Measurements from ENCODE around the gene PSTPIP2.

PSTPIP2 gene

DNA sequence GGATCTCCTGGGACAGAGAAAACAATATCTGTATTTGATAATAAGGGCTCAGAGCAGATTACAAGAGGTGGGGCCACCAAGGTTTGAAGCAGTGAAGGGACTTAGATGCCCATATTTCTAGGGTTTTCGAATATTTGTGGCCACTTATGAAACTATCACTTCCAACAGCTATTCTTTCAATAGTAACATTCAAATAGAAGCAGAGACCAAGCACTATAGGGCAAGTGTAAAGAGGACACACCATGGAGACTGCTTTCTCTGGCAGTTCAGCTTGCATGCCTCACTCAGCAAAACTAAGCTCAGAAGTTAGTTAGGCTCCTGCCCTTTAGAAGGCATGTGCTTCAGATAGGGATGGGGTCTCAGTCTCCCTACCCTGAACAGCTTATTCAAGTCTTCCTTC lies 10.3 kb downstream of the PSTPIP2 start:
- Histone ChIP-seq H3K4me1 (ENCODE audit: control insufficient read depth in 1 of 2, insufficient read depth in 2 of 2, low read length in 2 of 2) (peaks cover 10 to 19% of the 10 kb centered on the region in 2 experiments), H3K9me3 (ENCODE audit: insufficient read depth, low read depth, low read length) (no peaks in the 10 kb centered on the region), H3K27me3 (ENCODE audit: insufficient read depth, low read length) (no peaks in the 10 kb centered on the region), H3K4me3 (ENCODE audit: low read depth, low read length) (no peak overlapping the region), H4K91ac (ENCODE audit: low read depth, low read length) (peak overlapping the region; percentile 70), H3K9ac (ENCODE audit: low read length) (no peak overlapping the region), H4K12ac (ENCODE audit: low read depth, low read length) (no peak overlapping the region), H2AFZ (ENCODE audit: insufficient read depth, low read length, poor library complexity) (no peak overlapping the region), H3K18ac (ENCODE audit: low read length) (peak overlapping the region; percentile 87), H3K14ac (ENCODE audit: low read length) (peak overlapping the region; percentile 74), H2BK12ac (ENCODE audit: low read length) (peak overlapping the region; percentile 37), H3K4me2 (ENCODE audit: low read length) (no peak overlapping the region), H2BK120ac (ENCODE audit: insufficient read depth, low read length, poor library complexity) (no peak overlapping the region), H4K8ac (ENCODE audit: low read depth, low read length) (no peak overlapping the region), H3K79me2 (ENCODE audit: control insufficient read depth, insufficient read depth, low read length, poor library complexity) (peaks cover 4% of the 10 kb centered on the region), H3K23ac (ENCODE audit: low read length) (no peak overlapping the region), H3K79me1 (ENCODE audit: low read length) (peaks cover 8% of the 10 kb centered on the region), H3K36me3 (ENCODE audit: control insufficient read depth in 1 of 2, insufficient read depth in 2 of 2, low read length in 2 of 2) (peaks cover 3 to 6% of the 10 kb centered on the region in 2 experiments), H2BK5ac (ENCODE audit: low read depth, low read length, poor library complexity) (no peak overlapping the region), H3K27ac (ENCODE audit: low read depth, low read length) (peak overlapping the region; percentile 61), H3K4ac (ENCODE audit: low read depth, low read length) (peak overlapping the region; percentile 24), H2AK5ac (ENCODE audit: low read length) (no peak overlapping the region)
- no peak for DNase-seq
- no CpG with 5 or more reads among the region's 1 CpG for WGBS (ENCODE audit: extremely low coverage, insufficient coverage, insufficient read length)

DNA sequence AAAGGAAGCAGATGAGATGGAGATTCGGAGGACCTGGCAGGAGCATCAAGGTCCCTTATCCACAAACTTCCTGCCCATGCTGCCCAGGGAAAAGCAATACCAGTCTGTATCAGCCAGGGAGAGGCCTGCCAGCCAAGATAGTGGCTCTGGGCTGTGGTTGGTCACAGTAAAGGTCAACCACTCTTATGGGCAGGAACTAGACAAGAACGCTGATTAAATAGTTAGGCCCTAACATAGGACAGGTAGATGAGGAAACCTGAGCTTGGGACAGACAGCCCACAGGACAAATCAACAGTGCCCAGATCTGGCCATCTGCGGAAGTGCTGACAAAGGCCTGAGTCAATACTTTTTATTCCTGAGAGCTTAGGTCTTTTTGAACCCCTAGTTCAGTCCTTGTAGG lies 10.7 kb downstream of the PSTPIP2 start:
- peaks cover 8 to 19% of the 10 kb centered on the region in 2 experiments for H3K4me1 ChIP-seq (ENCODE audit: control insufficient read depth in 1 of 2, insufficient read depth in 2 of 2, low read length in 2 of 2)
- WGBS (ENCODE audit: extremely low coverage, insufficient coverage, insufficient read length): no CpG with 5 or more reads among the region's 3 CpGs
- no peak overlapping the region for H3K23ac ChIP-seq (ENCODE audit: low read length)
- no peak overlapping the region for H4K12ac ChIP-seq (ENCODE audit: low read depth, low read length)
- no peak overlapping the region for H3K14ac ChIP-seq (ENCODE audit: low read length)
- H3K18ac ChIP-seq (ENCODE audit: low read length): peak overlapping the region; percentile 16
- no peak overlapping the region for H2AK5ac ChIP-seq (ENCODE audit: low read length)
- H3K79me2 ChIP-seq (ENCODE audit: control insufficient read depth, insufficient read depth, low read length, poor library complexity): peaks cover 4% of the 10 kb centered on the region
- H3K9me3 ChIP-seq (ENCODE audit: insufficient read depth, low read depth, low read length): no peaks in the 10 kb centered on the region
- H3K79me1 ChIP-seq (ENCODE audit: low read length): peaks cover 7% of the 10 kb centered on the region
- no peak overlapping the region for H3K4me2 ChIP-seq (ENCODE audit: low read length)
- H3K36me3 ChIP-seq (ENCODE audit: control insufficient read depth in 1 of 2, insufficient read depth in 2 of 2, low read length in 2 of 2): peaks cover 2 to 5% of the 10 kb centered on the region in 2 experiments
- no peak overlapping the region for H3K27ac ChIP-seq (ENCODE audit: low read depth, low read length)
- peak overlapping the region; percentile 24 for H3K4ac ChIP-seq (ENCODE audit: low read depth, low read length)
- H2AFZ ChIP-seq (ENCODE audit: insufficient read depth, low read length, poor library complexity): no peak overlapping the region
- H3K4me3 ChIP-seq (ENCODE audit: low read depth, low read length): no peak overlapping the region
- H4K91ac ChIP-seq (ENCODE audit: low read depth, low read length): peak overlapping the region; percentile 5
- no peak overlapping the region for H2BK5ac ChIP-seq (ENCODE audit: low read depth, low read length, poor library complexity)
- H4K8ac ChIP-seq (ENCODE audit: low read depth, low read length): no peak overlapping the region
- H3K9ac ChIP-seq (ENCODE audit: low read length): no peak overlapping the region
- DNase-seq: no peak
- no peaks in the 10 kb centered on the region for H3K27me3 ChIP-seq (ENCODE audit: insufficient read depth, low read length)
- H2BK12ac ChIP-seq (ENCODE audit: low read length): peak overlapping the region; percentile 55
- H2BK120ac ChIP-seq (ENCODE audit: insufficient read depth, low read length, poor library complexity): no peak overlapping the region

DNA sequence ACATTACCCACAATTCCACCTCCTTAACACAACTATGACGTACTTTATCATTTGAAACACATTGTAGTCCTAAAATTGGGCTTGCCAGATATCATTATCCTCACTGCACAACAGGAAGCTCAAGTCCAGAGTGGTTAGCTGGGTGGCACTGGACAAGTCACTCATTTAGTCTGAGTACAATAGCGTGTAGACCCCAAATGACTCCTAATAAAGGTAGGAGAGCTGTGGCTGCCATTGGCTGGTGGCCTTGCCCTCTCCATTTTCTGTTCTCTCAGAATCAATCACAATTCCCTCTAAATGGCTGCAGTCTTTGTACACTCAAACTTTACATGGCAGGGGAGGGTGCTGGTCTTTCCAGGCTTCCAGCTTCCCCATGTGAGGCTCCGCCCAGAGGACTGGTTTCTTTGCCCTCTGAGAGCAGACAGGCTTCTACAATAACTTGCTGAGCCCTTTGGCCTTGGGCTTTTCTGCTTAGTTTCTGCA lies 11.7 kb downstream of the PSTPIP2 start:
- H3K14ac ChIP-seq (ENCODE audit: low read length): no peak overlapping the region
- H3K4me2 ChIP-seq (ENCODE audit: low read length): no peak overlapping the region
- no peak overlapping the region for H3K4me3 ChIP-seq (ENCODE audit: low read depth, low read length)
- H3K4ac ChIP-seq (ENCODE audit: low read depth, low read length): no peak overlapping the region
- no peaks in the 10 kb centered on the region for H3K9me3 ChIP-seq (ENCODE audit: insufficient read depth, low read depth, low read length)
- H2AK5ac ChIP-seq (ENCODE audit: low read length): no peak overlapping the region
- H3K27ac ChIP-seq (ENCODE audit: low read depth, low read length): no peak overlapping the region
- peaks cover 4% of the 10 kb centered on the region for H3K79me2 ChIP-seq (ENCODE audit: control insufficient read depth, insufficient read depth, low read length, poor library complexity)
- no peaks in the 10 kb centered on the region for H3K27me3 ChIP-seq (ENCODE audit: insufficient read depth, low read length)
- WGBS (ENCODE audit: extremely low coverage, insufficient coverage, insufficient read length): no CpG with 5 or more reads among the region's 3 CpGs
- peak overlapping the region; percentile 43 for H4K91ac ChIP-seq (ENCODE audit: low read depth, low read length)
- H3K23ac ChIP-seq (ENCODE audit: low read length): no peak overlapping the region
- no peak overlapping the region for H2BK120ac ChIP-seq (ENCODE audit: insufficient read depth, low read length, poor library complexity)
- peaks cover 0 to 3% of the 10 kb centered on the region in 2 experiments for H3K36me3 ChIP-seq (ENCODE audit: control insufficient read depth in 1 of 2, insufficient read depth in 2 of 2, low read length in 2 of 2)
- no peak overlapping the region for H3K9ac ChIP-seq (ENCODE audit: low read length)
- no peak overlapping the region for H2AFZ ChIP-seq (ENCODE audit: insufficient read depth, low read length, poor library complexity)
- DNase-seq: no peak
- no peak overlapping the region for H2BK5ac ChIP-seq (ENCODE audit: low read depth, low read length, poor library complexity)
- H4K8ac ChIP-seq (ENCODE audit: low read depth, low read length): no peak overlapping the region
- peaks cover 7% of the 10 kb centered on the region for H3K79me1 ChIP-seq (ENCODE audit: low read length)
- peaks cover 6 to 19% of the 10 kb centered on the region in 2 experiments for H3K4me1 ChIP-seq (ENCODE audit: control insufficient read depth in 1 of 2, insufficient read depth in 2 of 2, low read length in 2 of 2)
- H3K18ac ChIP-seq (ENCODE audit: low read length): no peak overlapping the region
- H2BK12ac ChIP-seq (ENCODE audit: low read length): no peak overlapping the region
- H4K12ac ChIP-seq (ENCODE audit: low read depth, low read length): no peak overlapping the region

DNA sequence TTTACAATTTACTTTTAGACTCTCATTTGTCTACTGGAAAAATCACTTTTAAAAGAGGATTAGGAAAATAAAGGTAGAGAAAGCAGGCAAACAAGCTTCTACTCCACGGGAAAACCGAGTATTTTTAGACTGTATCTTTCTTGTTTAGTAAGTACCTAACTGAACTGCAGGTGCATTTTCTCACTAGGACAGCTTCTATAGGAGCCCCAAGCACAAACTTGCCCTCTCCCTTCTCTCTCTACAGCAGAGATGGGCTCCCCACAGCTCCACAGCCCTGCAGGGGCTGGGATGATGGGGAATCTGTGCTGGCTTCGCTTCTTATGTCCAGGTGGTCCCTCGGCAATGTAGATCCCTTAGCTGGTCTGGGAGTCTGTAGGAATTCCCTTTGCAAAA lies 16.2 kb downstream of the PSTPIP2 start:
- Histone ChIP-seq H3K79me2 (ENCODE audit: control insufficient read depth, insufficient read depth, low read length, poor library complexity) (peaks cover 2% of the 10 kb centered on the region), H3K18ac (ENCODE audit: low read length) (no peak overlapping the region), H2BK12ac (ENCODE audit: low read length) (no peak overlapping the region), H3K4me2 (ENCODE audit: low read length) (no peak overlapping the region), H2BK120ac (ENCODE audit: insufficient read depth, low read length, poor library complexity) (no peak overlapping the region), H3K27me3 (ENCODE audit: insufficient read depth, low read length) (no peaks in the 10 kb centered on the region), H3K36me3 (ENCODE audit: control insufficient read depth in 1 of 2, insufficient read depth in 2 of 2, low read length in 2 of 2) (peaks cover 0 to 3% of the 10 kb centered on the region in 2 experiments), H2BK5ac (ENCODE audit: low read depth, low read length, poor library complexity) (no peak overlapping the region), H3K9ac (ENCODE audit: low read length) (no peak overlapping the region), H2AFZ (ENCODE audit: insufficient read depth, low read length, poor library complexity) (no peak overlapping the region), H3K4me1 (ENCODE audit: control insufficient read depth in 1 of 2, insufficient read depth in 2 of 2, low read length in 2 of 2) (peaks cover 3 to 11% of the 10 kb centered on the region in 2 experiments), H2AK5ac (ENCODE audit: low read length) (no peak overlapping the region), H4K12ac (ENCODE audit: low read depth, low read length) (no peak overlapping the region), H3K9me3 (ENCODE audit: insufficient read depth, low read depth, low read length) (no peaks in the 10 kb centered on the region), H3K4me3 (ENCODE audit: low read depth, low read length) (no peak overlapping the region), H3K14ac (ENCODE audit: low read length) (no peak overlapping the region), H4K8ac (ENCODE audit: low read depth, low read length) (no peak overlapping the region), H4K91ac (ENCODE audit: low read depth, low read length) (no peak overlapping the region), H3K27ac (ENCODE audit: low read depth, low read length) (no peak overlapping the region), H3K79me1 (ENCODE audit: low read length) (no peaks in the 10 kb centered on the region), H3K4ac (ENCODE audit: low read depth, low read length) (no peak overlapping the region), H3K23ac (ENCODE audit: low read length) (no peak overlapping the region)
- no CpG with 5 or more reads among the region's 4 CpGs for WGBS (ENCODE audit: extremely low coverage, insufficient coverage, insufficient read length)
- no peak for DNase-seq
